HepG2 (cell line): ENCODE results near the gene CD7. TPM values are rescaled to one million over a fixed set of nuclear protein-coding genes. Genes with fewer than 3 reads are reported as not detected.

Experiments used
- GABPB1 ChIP-seq: IDR thresholded peaks from 2 replicates; pipeline ENCODE4 v1.6.1; 2016; ENCODE audit warnings: mild to moderate bottlenecking, missing genetic modification reagents, moderate library complexity, missing compliant biosample characterization
- MTA3 ChIP-seq: sonication (generic); formaldehyde crosslinking; IDR thresholded peaks from 2 replicates; pipeline ENCODE4 v1.4.0; 2020; ENCODE audit warnings: missing genetic modification reagents
- RAD51 ChIP-seq: fragments of 450-650 bp; IDR thresholded peaks from 2 replicates; pipeline ENCODE4 v1.6.1; 2016; ENCODE audit warnings: borderline replicate concordance
- REXO4 ChIP-seq: sonication (generic); formaldehyde crosslinking; IDR thresholded peaks from 2 replicates; pipeline ENCODE4 v1.8.0; 2022; ENCODE audit warnings: missing genetic modification reagents, mild to moderate bottlenecking, borderline replicate concordance
- ZMYM2 ChIP-seq: sonication (generic); formaldehyde crosslinking; IDR thresholded peaks from 2 replicates; pipeline ENCODE4 v1.8.0; 2022; ENCODE audit warnings: mild to moderate bottlenecking, missing genetic modification reagents
- ZMYM4 ChIP-seq: sonication (generic); formaldehyde crosslinking; IDR thresholded peaks from 2 replicates; pipeline ENCODE4 v1.8.1; 2023; ENCODE audit warnings: mild to moderate bottlenecking, missing genetic modification reagents
- ZNF44 ChIP-seq: sonication (generic); formaldehyde crosslinking; IDR thresholded peaks from 2 replicates; pipeline ENCODE4 v1.5.1; 2020; ENCODE audit warnings: mild to moderate bottlenecking, missing genetic modification reagents
- ZNF510 ChIP-seq: sonication (generic); formaldehyde crosslinking; IDR thresholded peaks from 2 replicates; pipeline ENCODE4 v1.4.0; 2020; ENCODE audit warnings: low read depth, mild to moderate bottlenecking, missing genetic modification reagents
- ZNF720 ChIP-seq: sonication (generic); formaldehyde crosslinking; IDR thresholded peaks from 2 replicates; pipeline ENCODE4 v1.4.0; 2020; ENCODE audit warnings: missing genetic modification reagents
- polyA plus RNA-seq, 8 experiments: library from polyadenylated mRNA; depleted of rRNA in 3 of 8; stranded (reverse) in 7 of 8; unstranded in 1 of 8; fragments of >200 nt; fragmentation: Illumina TruSeq in 4 of 8; extraction: Trizol in 4 of 8; gene quantifications; 2 replicates each; pipeline versions ENCODE4 v1.2.1 to v1.2.3, GENCODE V29; 2011 to 2016; ENCODE audit warnings: low read depth in 4 of 8, missing spikeins in 1 of 8, mixed read lengths in 1 of 8; ENCODE audit not compliant: insufficient read depth in 1 of 8
- total RNA-seq, 5 experiments: library from RNA; depleted of rRNA; stranded (reverse); fragments of >200 nt; fragmentation: Illumina TruSeq; extraction: Trizol; gene quantifications; 2 replicates each; pipeline ENCODE4 v1.2.3, GENCODE V29; 2016; ENCODE audit warnings: low read depth in 1 of 5
- TF ChIP-seq, protein P1 (sequence below): sonication (generic); formaldehyde crosslinking; IDR thresholded peaks from 2 replicates; pipeline ENCODE4 v1.4.0; 2020; ENCODE audit warnings: missing genetic modification reagents
- TF ChIP-seq, protein P2 (sequence below): IDR thresholded peaks from 2 replicates; pipeline ENCODE4 v1.6.1; 2012; ENCODE audit warnings: low read length, improper control_type of control experiment
- TF ChIP-seq, protein P3 (sequence below): sonication (generic); formaldehyde crosslinking; IDR thresholded peaks from 2 replicates; pipeline ENCODE4 v1.5.1; 2020; ENCODE audit warnings: missing genetic modification reagents, mild to moderate bottlenecking, borderline replicate concordance
- TF ChIP-seq, protein P4 (sequence below): sonication (generic); formaldehyde crosslinking; IDR thresholded peaks from 2 replicates; pipeline ENCODE4 v1.8.1; 2023; ENCODE audit warnings: mild to moderate bottlenecking, moderate library complexity, missing genetic modification reagents
- TF ChIP-seq, protein P5 (sequence below): IDR thresholded peaks from 2 replicates; pipeline ENCODE4 v1.6.1; 2016; ENCODE audit warnings: mild to moderate bottlenecking, missing biosample characterization, missing genetic modification reagents
- TF ChIP-seq, protein P6 (sequence below): sonication (generic); formaldehyde crosslinking; IDR thresholded peaks from 2 replicates; pipeline ENCODE4 v1.5.0; 2020; ENCODE audit warnings: mild to moderate bottlenecking, missing genetic modification reagents

The CD7 gene
- total and polyA plus RNA-seq, 2 of the 13 experiments (the other 11 are each of a cell fraction or from before 2014, with no cell fraction given), result 67.6 to 76.4 TPM

DNA sequence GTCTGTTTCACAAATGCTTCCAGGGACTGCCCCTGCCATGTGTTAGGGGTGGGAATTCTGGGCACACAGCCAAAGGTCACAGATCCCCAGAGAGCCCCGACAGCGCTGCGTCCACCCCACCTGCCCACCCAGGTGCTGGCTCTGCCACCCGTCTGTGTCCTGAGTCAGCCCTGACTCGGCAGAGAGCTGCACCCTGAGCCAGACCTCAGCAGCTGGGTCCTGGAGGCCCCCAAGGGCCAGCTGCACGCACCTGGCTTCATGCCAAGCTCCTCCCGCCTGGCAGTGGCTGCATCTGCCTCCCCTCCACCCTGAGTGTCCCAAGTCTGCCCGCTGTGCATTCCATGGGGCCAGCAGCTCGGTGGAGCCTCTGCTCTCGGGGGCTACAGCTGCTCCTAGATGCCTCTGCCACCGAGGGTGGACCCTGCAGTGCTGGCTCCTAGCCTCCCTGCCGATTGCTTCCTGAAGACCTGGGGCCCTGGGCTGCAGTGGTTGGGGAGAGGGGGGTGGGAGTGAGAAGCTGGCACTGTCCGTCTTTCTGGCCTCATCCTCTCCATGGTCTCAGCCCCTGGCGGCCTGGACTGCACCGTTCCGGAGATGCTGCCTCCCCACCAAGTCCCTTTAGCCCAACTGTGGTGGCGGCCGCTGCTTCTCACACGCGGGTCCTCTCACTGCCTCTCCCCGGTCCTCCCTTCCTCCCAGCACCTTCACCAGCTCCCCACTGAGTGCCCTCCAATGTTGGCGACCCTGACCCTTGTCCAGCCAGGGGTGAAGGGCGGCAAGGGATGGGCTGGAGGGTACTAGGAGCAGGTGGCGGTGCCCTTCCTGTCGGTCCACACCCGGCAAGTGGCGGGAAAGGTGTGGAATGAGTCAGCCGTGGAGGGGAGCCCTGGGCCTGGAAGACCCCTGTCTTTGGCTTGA lies 13.2 kb upstream of the CD7 start (continued):
- TF ChIP-seq, protein P1, sequence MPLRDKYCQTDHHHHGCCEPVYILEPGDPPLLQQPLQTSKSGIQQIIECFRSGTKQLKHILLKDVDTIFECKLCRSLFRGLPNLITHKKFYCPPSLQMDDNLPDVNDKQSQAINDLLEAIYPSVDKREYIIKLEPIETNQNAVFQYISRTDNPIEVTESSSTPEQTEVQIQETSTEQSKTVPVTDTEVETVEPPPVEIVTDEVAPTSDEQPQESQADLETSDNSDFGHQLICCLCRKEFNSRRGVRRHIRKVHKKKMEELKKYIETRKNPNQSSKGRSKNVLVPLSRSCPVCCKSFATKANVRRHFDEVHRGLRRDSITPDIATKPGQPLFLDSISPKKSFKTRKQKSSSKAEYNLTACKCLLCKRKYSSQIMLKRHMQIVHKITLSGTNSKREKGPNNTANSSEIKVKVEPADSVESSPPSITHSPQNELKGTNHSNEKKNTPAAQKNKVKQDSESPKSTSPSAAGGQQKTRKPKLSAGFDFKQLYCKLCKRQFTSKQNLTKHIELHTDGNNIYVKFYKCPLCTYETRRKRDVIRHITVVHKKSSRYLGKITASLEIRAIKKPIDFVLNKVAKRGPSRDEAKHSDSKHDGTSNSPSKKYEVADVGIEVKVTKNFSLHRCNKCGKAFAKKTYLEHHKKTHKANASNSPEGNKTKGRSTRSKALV, result no peak
- TF ChIP-seq MTA3 (CRISPR knock-in tag), result no peak
- no peak for TF ChIP-seq ZMYM2 (CRISPR knock-in tag)
- TF ChIP-seq ZNF720, result no peak
- TF ChIP-seq ZNF44 (CRISPR knock-in tag), result no peak; the same call in 1 of the 2 replicates
- peak; percentile 47 for TF ChIP-seq GABPB1 (CRISPR knock-in tag)
- TF ChIP-seq, protein P2, sequence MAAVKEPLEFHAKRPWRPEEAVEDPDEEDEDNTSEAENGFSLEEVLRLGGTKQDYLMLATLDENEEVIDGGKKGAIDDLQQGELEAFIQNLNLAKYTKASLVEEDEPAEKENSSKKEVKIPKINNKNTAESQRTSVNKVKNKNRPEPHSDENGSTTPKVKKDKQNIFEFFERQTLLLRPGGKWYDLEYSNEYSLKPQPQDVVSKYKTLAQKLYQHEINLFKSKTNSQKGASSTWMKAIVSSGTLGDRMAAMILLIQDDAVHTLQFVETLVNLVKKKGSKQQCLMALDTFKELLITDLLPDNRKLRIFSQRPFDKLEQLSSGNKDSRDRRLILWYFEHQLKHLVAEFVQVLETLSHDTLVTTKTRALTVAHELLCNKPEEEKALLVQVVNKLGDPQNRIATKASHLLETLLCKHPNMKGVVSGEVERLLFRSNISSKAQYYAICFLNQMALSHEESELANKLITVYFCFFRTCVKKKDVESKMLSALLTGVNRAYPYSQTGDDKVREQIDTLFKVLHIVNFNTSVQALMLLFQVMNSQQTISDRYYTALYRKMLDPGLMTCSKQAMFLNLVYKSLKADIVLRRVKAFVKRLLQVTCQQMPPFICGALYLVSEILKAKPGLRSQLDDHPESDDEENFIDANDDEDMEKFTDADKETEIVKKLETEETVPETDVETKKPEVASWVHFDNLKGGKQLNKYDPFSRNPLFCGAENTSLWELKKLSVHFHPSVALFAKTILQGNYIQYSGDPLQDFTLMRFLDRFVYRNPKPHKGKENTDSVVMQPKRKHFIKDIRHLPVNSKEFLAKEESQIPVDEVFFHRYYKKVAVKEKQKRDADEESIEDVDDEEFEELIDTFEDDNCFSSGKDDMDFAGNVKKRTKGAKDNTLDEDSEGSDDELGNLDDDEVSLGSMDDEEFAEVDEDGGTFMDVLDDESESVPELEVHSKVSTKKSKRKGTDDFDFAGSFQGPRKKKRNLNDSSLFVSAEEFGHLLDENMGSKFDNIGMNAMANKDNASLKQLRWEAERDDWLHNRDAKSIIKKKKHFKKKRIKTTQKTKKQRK, result no peak
- no peak for TF ChIP-seq RAD51
- peak; percentile 65; the same call in 1 of the 2 replicates for TF ChIP-seq ZNF510 (CRISPR knock-in tag)
- peak; percentile 60; the same call in 1 of the 2 replicates for TF ChIP-seq ZMYM4 (CRISPR knock-in tag)
- TF ChIP-seq, protein P3, sequence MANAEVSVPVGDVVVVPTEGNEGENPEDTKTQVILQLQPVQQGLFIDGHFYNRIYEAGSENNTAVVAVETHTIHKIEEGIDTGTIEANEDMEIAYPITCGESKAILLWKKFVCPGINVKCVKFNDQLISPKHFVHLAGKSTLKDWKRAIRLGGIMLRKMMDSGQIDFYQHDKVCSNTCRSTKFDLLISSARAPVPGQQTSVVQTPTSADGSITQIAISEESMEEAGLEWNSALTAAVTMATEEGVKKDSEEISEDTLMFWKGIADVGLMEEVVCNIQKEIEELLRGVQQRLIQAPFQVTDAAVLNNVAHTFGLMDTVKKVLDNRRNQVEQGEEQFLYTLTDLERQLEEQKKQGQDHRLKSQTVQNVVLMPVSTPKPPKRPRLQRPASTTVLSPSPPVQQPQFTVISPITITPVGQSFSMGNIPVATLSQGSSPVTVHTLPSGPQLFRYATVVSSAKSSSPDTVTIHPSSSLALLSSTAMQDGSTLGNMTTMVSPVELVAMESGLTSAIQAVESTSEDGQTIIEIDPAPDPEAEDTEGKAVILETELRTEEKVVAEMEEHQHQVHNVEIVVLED, result no peak
- no peak for TF ChIP-seq REXO4
- TF ChIP-seq, protein P4, sequence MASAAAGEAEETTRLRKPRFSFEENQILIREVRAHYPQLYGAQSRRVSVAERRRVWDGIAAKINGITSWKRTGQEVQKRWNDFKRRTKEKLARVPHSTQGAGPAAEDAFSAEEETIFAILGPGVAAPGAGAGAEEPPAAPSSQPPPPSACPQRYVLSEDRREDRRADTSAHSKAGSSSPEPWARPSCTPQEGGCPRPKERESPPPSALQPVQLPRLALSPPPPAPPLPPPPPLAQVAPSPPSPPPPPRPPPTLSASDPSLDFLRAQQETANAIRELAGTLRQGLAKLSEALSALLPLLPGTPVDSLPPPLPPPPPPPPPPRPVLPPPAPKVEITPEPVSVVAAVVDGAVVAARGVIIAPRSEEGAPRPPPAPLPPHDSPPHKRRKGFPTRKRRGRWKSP, result peak; percentile 35; the same call in 1 of the 2 replicates
- TF ChIP-seq, protein P5, sequence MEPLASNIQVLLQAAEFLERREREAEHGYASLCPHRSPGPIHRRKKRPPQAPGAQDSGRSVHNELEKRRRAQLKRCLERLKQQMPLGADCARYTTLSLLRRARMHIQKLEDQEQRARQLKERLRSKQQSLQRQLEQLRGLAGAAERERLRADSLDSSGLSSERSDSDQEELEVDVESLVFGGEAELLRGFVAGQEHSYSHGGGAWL, result no peak; the same call in 1 of the 2 replicates
- TF ChIP-seq, protein P6, sequence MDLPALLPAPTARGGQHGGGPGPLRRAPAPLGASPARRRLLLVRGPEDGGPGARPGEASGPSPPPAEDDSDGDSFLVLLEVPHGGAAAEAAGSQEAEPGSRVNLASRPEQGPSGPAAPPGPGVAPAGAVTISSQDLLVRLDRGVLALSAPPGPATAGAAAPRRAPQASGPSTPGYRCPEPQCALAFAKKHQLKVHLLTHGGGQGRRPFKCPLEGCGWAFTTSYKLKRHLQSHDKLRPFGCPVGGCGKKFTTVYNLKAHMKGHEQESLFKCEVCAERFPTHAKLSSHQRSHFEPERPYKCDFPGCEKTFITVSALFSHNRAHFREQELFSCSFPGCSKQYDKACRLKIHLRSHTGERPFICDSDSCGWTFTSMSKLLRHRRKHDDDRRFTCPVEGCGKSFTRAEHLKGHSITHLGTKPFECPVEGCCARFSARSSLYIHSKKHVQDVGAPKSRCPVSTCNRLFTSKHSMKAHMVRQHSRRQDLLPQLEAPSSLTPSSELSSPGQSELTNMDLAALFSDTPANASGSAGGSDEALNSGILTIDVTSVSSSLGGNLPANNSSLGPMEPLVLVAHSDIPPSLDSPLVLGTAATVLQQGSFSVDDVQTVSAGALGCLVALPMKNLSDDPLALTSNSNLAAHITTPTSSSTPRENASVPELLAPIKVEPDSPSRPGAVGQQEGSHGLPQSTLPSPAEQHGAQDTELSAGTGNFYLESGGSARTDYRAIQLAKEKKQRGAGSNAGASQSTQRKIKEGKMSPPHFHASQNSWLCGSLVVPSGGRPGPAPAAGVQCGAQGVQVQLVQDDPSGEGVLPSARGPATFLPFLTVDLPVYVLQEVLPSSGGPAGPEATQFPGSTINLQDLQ (CRISPR knock-in tag), result no peak
